Measurements from ENCODE around the gene FOXA1.

Gene FOXA1

GRCh38 chr14:37594971-37595808, at the start of gene FOXA1, which contains the start of gene TTC6:
FOXA1 (minus strand) TSS chr14:37595249; CDS start chr14:37594972, 277 bp downstream.
TTC6 (plus strand) TSS chr14:37595629; CDS start chr14:37622065, 26,436 bp downstream.
- no peak for DNase-seq (ENCODE audit: extremely low read depth in 1 of 2, low read depth in 1 of 2)

- no peak for DNase-seq (ENCODE audit: extremely low read depth in 1 of 2, low read depth in 1 of 2)
Measured at GRCh38 chr14:37643701-37644100, 48.7 kb upstream of the FOXA1 start.

- DNase-seq (ENCODE audit: extremely low read depth in 1 of 2, low read depth in 1 of 2): no peak
Measured at GRCh38 chr14:37642125-37642524, 47.1 kb upstream of the FOXA1 start.

GRCh38 chr14:37641117-37641516, 46.1 kb upstream of the FOXA1 start:
- DNase-seq (ENCODE audit: extremely low read depth in 1 of 2, low read depth in 1 of 2): no peak

GRCh38 chr14:37638599-37638998, 43.5 kb upstream of the FOXA1 start:
- no peak for DNase-seq (ENCODE audit: extremely low read depth in 1 of 2, low read depth in 1 of 2)

- no peak for DNase-seq (ENCODE audit: extremely low read depth in 1 of 2, low read depth in 1 of 2)
Measured at GRCh38 chr14:37637341-37637740, 42.3 kb upstream of the FOXA1 start.

DNA sequence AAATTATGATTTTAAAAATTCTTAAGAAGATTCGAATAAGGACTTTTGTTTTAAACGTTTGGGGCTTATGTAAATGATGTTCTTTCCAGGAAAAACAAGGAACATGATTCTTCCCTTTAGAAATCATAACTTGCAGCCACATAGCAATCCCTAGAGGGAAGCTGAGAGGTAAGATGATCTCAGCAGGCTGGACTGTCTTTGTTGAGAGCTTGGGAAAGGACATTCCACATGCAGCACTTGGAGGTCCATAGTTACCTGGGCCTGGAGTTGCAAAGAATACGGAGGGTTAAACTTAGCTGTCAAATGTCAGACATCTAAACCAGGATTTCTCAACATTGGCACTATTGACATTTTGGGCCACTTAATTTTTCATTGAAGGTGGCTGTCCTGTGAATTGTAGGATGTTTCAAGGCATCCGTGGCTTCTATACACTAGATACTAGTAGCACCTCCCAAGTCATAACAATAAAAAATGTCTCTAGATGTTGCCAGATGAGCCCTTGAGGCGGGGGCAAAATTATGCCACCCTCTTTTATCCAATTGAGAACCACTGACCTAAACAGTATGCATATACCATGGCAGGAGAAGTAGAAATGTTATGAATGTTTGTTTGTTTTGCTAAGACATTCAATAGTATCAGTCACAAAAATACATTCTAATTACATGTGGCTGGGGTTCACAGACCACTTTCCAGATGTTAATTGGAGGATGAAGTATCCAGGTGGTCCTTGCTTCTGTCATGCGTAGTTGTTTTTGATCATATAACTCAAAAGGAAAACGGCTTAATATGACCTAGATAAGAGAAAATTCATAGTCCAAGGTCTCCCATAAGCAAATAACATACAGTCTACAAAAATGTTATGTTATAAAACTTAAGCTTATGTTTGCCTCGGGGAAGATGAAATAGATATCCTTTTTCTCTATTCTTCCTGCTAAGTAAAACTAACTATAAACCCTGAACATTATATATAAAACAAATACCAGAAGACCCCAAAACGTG, 30.8 kb upstream of the FOXA1 start:
- no peak for DNase-seq (ENCODE audit: extremely low read depth in 1 of 2, low read depth in 1 of 2)

GRCh38 chr14:37623971-37624370, 28.9 kb upstream of the FOXA1 start:
- no peak for DNase-seq (ENCODE audit: extremely low read depth in 1 of 2, low read depth in 1 of 2)

DNA sequence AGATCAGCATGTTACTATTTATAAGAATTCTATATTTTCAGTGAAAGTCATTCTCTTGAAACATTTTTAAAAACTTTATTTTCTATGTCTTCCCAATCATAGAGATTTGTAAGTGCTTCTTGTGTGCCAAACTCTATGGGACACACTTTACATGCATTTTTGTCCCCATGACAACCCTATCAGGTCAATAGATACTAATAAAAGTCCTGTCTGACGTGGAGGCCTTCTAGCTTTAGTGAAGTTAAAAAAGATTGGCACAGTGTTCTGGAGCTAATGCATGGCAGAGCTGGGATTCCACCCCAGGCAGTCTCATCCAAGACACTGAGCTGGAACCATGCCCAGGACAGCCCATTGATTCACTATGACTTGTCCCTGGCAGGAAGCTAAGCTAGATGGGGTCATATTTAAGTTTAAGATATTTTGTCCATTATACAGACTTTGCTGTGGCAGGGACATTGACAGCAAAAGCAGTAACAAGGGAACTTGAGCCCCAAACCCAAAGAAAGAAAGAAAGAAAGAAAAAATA, 28.4 kb upstream of the FOXA1 start:
- no peak for DNase-seq (ENCODE audit: extremely low read depth in 1 of 2, low read depth in 1 of 2)

- no peak for DNase-seq (ENCODE audit: extremely low read depth in 1 of 2, low read depth in 1 of 2)
Measured at GRCh38 chr14:37622231-37622923, 27.3 kb upstream of the FOXA1 start.

- no peak for DNase-seq (ENCODE audit: extremely low read depth in 1 of 2, low read depth in 1 of 2)
Measured at GRCh38 chr14:37620856-37621255, 25.8 kb upstream of the FOXA1 start.

GRCh38 chr14:37618498-37619028, 23.5 kb upstream of the FOXA1 start:
- no peak for DNase-seq (ENCODE audit: extremely low read depth in 1 of 2, low read depth in 1 of 2)

GRCh38 chr14:37617864-37618365, 22.9 kb upstream of the FOXA1 start:
- DNase-seq (ENCODE audit: extremely low read depth in 1 of 2, low read depth in 1 of 2): no peak

- no peak for DNase-seq (ENCODE audit: extremely low read depth in 1 of 2, low read depth in 1 of 2)
Measured at GRCh38 chr14:37616853-37617252, 21.8 kb upstream of the FOXA1 start.

DNA sequence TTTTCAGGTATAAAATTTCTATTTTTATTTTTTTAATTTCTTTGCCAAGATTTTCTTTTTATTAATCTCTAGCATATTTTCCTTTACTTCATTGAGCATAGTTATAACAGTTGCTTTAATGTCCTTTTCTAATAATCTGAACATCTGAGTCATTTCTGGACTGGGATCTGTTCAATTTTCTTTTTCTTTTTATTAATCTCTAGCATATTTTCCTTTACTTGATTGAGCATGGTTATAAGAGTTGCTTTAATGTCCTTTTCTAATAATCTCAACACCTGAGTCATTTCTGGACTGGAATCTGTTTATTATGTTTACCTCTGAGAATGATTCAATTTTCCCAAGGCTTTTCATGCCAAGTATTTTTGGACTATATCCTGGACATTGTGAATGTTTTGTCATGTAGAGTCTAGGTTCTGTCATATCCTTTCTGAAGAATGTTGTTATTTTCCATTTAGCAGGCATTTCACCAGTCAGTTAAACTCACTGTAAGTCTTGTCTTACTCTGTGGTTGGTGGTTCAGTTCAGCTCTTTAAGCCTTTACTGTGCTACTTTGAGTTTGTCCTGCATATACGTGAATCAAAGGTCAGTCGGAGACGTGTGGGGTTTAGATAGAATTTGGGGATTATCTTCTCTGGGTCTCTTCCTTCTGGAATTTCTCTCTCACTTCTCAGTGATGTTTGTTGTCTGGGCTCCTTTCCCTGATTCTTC, 20.7 kb upstream of the FOXA1 start:
- no peak for DNase-seq (ENCODE audit: extremely low read depth in 1 of 2, low read depth in 1 of 2)

GRCh38 chr14:37610945-37611523, 16.0 kb upstream of the FOXA1 start:
- DNase-seq (ENCODE audit: extremely low read depth in 1 of 2, low read depth in 1 of 2): no peak

GRCh38 chr14:37608649-37609048, 13.6 kb upstream of the FOXA1 start:
- DNase-seq (ENCODE audit: extremely low read depth in 1 of 2, low read depth in 1 of 2): no peak

DNA sequence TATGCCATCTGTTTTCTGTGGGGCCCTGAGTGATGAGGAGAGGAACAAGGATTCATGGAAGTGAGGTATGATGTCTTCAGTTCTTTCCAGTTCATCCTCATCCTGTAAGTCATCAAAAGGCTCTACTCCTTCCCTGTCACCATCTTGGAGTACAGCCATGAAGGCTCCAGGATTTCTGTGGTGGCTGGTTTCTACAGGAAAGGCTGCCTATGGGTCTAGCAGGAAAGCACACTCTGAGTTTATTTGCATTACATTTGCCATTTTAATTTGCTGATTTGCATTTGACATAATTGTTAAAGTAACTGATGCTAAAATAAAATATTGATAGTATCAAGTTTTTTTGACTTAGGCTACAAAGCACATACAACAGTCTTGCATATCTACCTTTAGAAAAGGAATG, 11.6 kb upstream of the FOXA1 start:
- DNase-seq (ENCODE audit: extremely low read depth in 1 of 2, low read depth in 1 of 2): no peak

DNA sequence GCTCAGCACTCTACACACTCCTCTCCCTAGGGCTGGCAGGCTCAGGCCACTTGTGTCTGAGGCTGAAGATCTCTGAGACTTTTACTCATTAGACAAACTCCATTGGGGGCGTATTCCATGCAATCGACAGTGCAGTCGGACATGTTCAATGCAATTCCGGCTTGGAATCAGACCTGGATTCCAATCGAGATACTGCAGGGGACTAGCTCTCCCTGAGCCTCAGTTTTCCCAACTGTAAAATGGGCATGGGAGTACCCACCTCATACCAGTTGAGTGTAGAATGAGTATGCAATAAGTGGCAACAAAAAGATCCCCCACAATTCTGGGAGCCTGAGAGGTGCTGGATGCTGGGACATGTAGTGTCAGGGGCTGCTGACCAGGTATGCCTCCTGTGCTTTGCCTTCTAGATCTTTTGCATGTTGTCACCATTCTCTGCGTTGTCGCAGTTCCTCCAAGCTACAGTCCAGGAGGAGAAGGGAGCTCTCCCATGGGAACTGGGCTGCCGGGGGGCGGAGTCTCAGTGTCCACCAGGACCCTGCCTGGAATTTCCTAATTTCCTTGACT, 8.7 kb upstream of the FOXA1 start:
- no peak for DNase-seq (ENCODE audit: extremely low read depth in 1 of 2, low read depth in 1 of 2)
